K562 (cell line): ENCODE results near the gene TCF12. TPM values are rescaled to one million over a fixed set of nuclear protein-coding genes. Genes with fewer than 3 reads are reported as not detected.
A peak's percentile ranks its signal among the peaks of the same experiment; 100 is the strongest.

Experiments
- ATAC-seq: fragments of 200-7000 bp; cut with Tn5 transposase; 3 replicates; pipeline ENCODE4 v1.9.1; 2020; ENCODE audit warnings: moderate library complexity
- BruUV-seq: library from RNA; stranded (reverse); fragments of 400-500 nt; replicated peaks from 2 replicates; lab custom pipeline; 2021; lab: Mats Ljungman, UMichigan
- CTCF ChIA-PET: fragments of 300-600 bp; formaldehyde crosslinking; extraction: SDS; loops from one replicate; lab custom pipeline; 2021; ENCODE audit warnings: low intra/inter-chr PET ratio; lab: Yijun Ruan, JAX
- POLR2A ChIA-PET: fragments of 300-600, 350-650 bp; sonication (Branson Sonifier 250); formaldehyde crosslinking; extraction: SDS; loops from one replicate; lab custom pipeline; 2021; ENCODE audit warnings: antibody characterized with exemption, inconsistent platforms; lab: Yijun Ruan, JAX
- DNase-seq, 4 experiments: peaks; one replicate each; pipeline versions ENCODE4 v3.0.0 to v3.0.0-alpha.2; 2011 to 2018; ENCODE audit warnings: low spot score in 3 of 4, mixed read lengths in 3 of 4; ENCODE audit errors: extremely low read depth in 1 of 4
- FAIRE-seq: peaks from 2 replicates; lab custom pipeline; 2011; peaks lifted over from hg19 to GRCh38; lab: Jason Lieb, UNC
- H2AFZ ChIP-seq: 2 replicates; pipeline ENCODE4 v1.6.0; 2011; ENCODE audit warnings: low read depth, low read length, control low read depth, inconsistent platforms
- H3K27ac ChIP-seq: fragments of 200-600 bp; 3 replicates; pipeline ENCODE4 v1.8.0; 2011; ENCODE audit warnings: low read depth, mild to moderate bottlenecking, control low read depth, inconsistent platforms, low read length, moderate library complexity, mixed read lengths; ENCODE audit errors: extremely low read depth
- H3K27me3 ChIP-seq, 2 experiments: fragments of 300-600 bp in 1 of 2; 2 replicates in 1 of 2; 3 replicates in 1 of 2; pipeline versions ENCODE4 v1.6.0 to v1.8.0; 2011; ENCODE audit warnings: inconsistent platforms in 2 of 2, low read length in 2 of 2, mild to moderate bottlenecking in 1 of 2, mixed read lengths in 1 of 2, moderate library complexity in 1 of 2; ENCODE audit not compliant: control insufficient read depth in 2 of 2, insufficient read depth in 2 of 2
- H3K36me3 ChIP-seq: fragments of 300-600 bp; 3 replicates; pipeline ENCODE4 v1.8.0; 2011; ENCODE audit warnings: mild to moderate bottlenecking, low read length, inconsistent platforms; ENCODE audit not compliant: control insufficient read depth, insufficient read depth
- H3K4me1 ChIP-seq, 2 experiments: fragments of 200-600 bp in 1 of 2; replicated peaks in 1 of 2; 2 replicates in 1 of 2; 3 replicates in 1 of 2; pipeline versions ENCODE4 v1.5.1 to v1.8.0; 2011; ENCODE audit warnings: inconsistent platforms in 2 of 2, low read length in 2 of 2, mild to moderate bottlenecking in 1 of 2, mixed read lengths in 1 of 2, moderate library complexity in 1 of 2; ENCODE audit not compliant: control insufficient read depth in 2 of 2, insufficient read depth in 2 of 2
- H3K4me2 ChIP-seq: 2 replicates; pipeline ENCODE4 v1.6.1; 2011; ENCODE audit warnings: low read length, control low read depth, inconsistent platforms, mixed read lengths; ENCODE audit not compliant: insufficient read depth
- H3K4me3 ChIP-seq: fragments of 200-600 bp; sonication (generic), shearing (Covaris generic); 2 replicates; pipeline ENCODE4 v1.5.1; 2016; ENCODE audit warnings: control low read depth, inconsistent platforms
- H3K79me2 ChIP-seq: fragments of 200-600 bp; 3 replicates; pipeline ENCODE4 v1.8.0; 2011; ENCODE audit warnings: low read length, inconsistent platforms; ENCODE audit not compliant: control insufficient read depth, insufficient read depth
- H3K9ac ChIP-seq, 2 experiments: 2 replicates each; pipeline versions ENCODE4 v1.6.0 to v1.6.1; 2011; ENCODE audit warnings: low read depth in 2 of 2, low read length in 2 of 2, control low read depth in 1 of 2, inconsistent platforms in 1 of 2, mild to moderate bottlenecking in 1 of 2, mixed read lengths in 1 of 2; ENCODE audit not compliant: insufficient read depth in 1 of 2
- H3K9me1 ChIP-seq: one replicate; pipeline ENCODE4 v1.6.0; 2011; ENCODE audit warnings: inconsistent platforms, mild to moderate bottlenecking, low read length, moderate library complexity; ENCODE audit not compliant: control insufficient read depth, insufficient read depth
- H3K9me3 ChIP-seq: replicated peaks from 2 replicates; pipeline ENCODE4 v1.5.1; 2011; ENCODE audit warnings: low read depth, low read length, inconsistent platforms; ENCODE audit not compliant: control insufficient read depth, insufficient read depth
- H4K20me1 ChIP-seq: replicated peaks from 2 replicates; pipeline ENCODE4 v1.6.1; 2011; ENCODE audit warnings: low read length, inconsistent platforms, mixed read lengths; ENCODE audit not compliant: control insufficient read depth, insufficient read depth
- HDAC1 ChIP-seq, 2 experiments: fragments of 450-650 bp; IDR thresholded peaks; 2 replicates each; pipeline ENCODE4 v1.6.1; 2016 to 2017; ENCODE audit warnings: inconsistent platforms in 1 of 2, mild to moderate bottlenecking in 1 of 2, moderate library complexity in 1 of 2
- HLTF ChIP-seq: fragments of 450-650 bp; IDR thresholded peaks from 2 replicates; pipeline ENCODE4 v1.6.1; 2016
- MECOM ChIP-seq: fragments of 250-450 bp; sonication (Bioruptor Pico); IDR thresholded peaks from 2 replicates; pipeline ENCODE4 v1.8.0; 2022; ENCODE audit warnings: inconsistent platforms
- NFATC3 ChIP-seq: fragments of 450-650 bp; IDR thresholded peaks from 2 replicates; pipeline ENCODE4 v1.6.1; 2017; ENCODE audit warnings: mild to moderate bottlenecking
- PPARD ChIP-seq: fragments of 250-450 bp; sonication (Bioruptor Pico); IDR thresholded peaks from 2 replicates; pipeline ENCODE4 v1.8.0; 2022; ENCODE audit warnings: inconsistent platforms, mild to moderate bottlenecking, moderate library complexity
- ZNF316 ChIP-seq: fragments of 450-650 bp; IDR thresholded peaks from 2 replicates; pipeline ENCODE4 v1.6.1; 2016
- ZNF589 ChIP-seq: fragments of 200-800 bp; sonication (Bioruptor generic); IDR thresholded peaks from 2 replicates; pipeline ENCODE4 v1.6.1; 2016; ENCODE audit warnings: low read depth, missing genetic modification characterization, missing compliant biosample characterization
- WGBS: fragments of 100-300 bp; shearing (Covaris generic); methylation state at CpG from one replicate; pipeline ENCODE4 v1.1.6; 2016; ENCODE audit warnings: low coverage, mixed read lengths; ENCODE audit not compliant: insufficient coverage; ENCODE audit errors: missing lambda C conversion rate; 5-methylcytosine and 5-hydroxymethylcytosine counted together
- in situ Hi-C: fragments of 300-500 bp; cut with MboI; formaldehyde crosslinking; loops from 4 replicates; pipeline ENCODE4 v1.15.0; 2018; ENCODE audit warnings: inconsistent platforms, mixed read lengths
- intact Hi-C: fragments of 100-400 bp; cut with micrococcal nuclease; formaldehyde crosslinking; loops from 2 replicates; pipeline ENCODE4 v1.14.2; 2022
- polyA plus RNA-seq, 8 experiments: library from polyadenylated mRNA; depleted of rRNA in 4 of 8; stranded (reverse) in 5 of 8; unstranded in 3 of 8; fragments of >200 nt; fragmentation: Nextera tagmentation in 2 of 8; fragmentation: Illumina TruSeq in 1 of 8; extraction: Ambion mirVana in 2 of 8; extraction: Trizol in 1 of 8; gene quantifications; 2 replicates each; pipeline versions ENCODE4 v1.2.1 to v1.2.3, GENCODE V29; 2011 to 2014; ENCODE audit warnings: inconsistent platforms in 1 of 8, missing spikeins in 1 of 8
- total RNA-seq, 7 experiments: library from RNA; depleted of rRNA in 6 of 7; stranded (reverse); fragments of >200 nt in 6 of 7; fragmentation: Illumina TruSeq in 2 of 7; extraction: Trizol in 2 of 7; gene quantifications; 2 replicates each; pipeline versions ENCODE4 v1.2.1 to v1.2.3, GENCODE V29; 2011 to 2021; ENCODE audit warnings: low replicate concordance in 1 of 7
- TF ChIP-seq, protein P1 (sequence below): IDR thresholded peaks from 2 replicates; pipeline ENCODE4 v1.6.1; 2011; ENCODE audit warnings: borderline replicate concordance, low read depth, mild to moderate bottlenecking, moderate library complexity, low read length; ENCODE audit not compliant: insufficient read depth, poor library complexity, severe bottlenecking
- TF ChIP-seq, protein P2 (sequence below), 2 experiments: fragments of 450-650 bp in 1 of 2; sonication (generic) in 1 of 2; formaldehyde crosslinking in 1 of 2; IDR thresholded peaks in 1 of 2; conservative IDR thresholded peaks in 1 of 2; 2 replicates each; pipeline versions ENCODE4 v1.6.1 to v1.8.1; 2016 to 2023; ENCODE audit warnings: mild to moderate bottlenecking in 2 of 2, moderate library complexity in 2 of 2, inconsistent platforms in 1 of 2, missing genetic modification reagents in 1 of 2
- TF ChIP-seq, protein P3 (sequence below), 2 experiments: IDR thresholded peaks; 2 replicates each; pipeline ENCODE4 v1.6.1; 2012; ENCODE audit warnings: improper control_type of control experiment in 2 of 2, low read depth in 2 of 2, low read length in 2 of 2, borderline replicate concordance in 1 of 2

The TCF12 gene
- total and polyA plus RNA-seq, 9 of the 15 experiments (the other 6 are each of a cell fraction or from before 2014, with no cell fraction given) = 10.5 to 132 (median 52.9) TPM

DNA sequence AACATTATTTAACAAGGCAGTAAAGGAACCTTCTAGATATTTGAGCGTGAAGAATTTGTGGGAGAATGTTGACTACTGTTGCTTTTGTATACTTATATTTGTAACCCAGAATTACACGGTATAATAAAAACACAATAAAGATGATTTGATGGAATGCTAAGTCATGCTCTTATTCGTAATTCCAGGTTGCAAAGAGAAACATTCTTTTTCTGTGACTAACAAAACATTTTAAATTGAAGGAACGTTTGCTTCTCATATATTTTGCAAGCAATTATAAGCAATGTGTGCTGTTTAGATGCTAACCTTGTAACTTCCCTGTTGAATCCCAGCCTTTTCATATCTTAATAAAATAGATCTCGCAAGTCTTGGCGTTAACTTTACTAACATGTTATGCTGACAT, 333.5 kb downstream of the TCF12 start:
- Histone ChIP-seq H3K79me2 (no peaks in the 10 kb centered on the region), H3K27me3 (no peaks in the 10 kb centered on the region), H3K9me1 (no peaks in the 10 kb centered on the region), H3K9ac (no peak overlapping the region), H3K36me3 (peaks cover 42% of the 10 kb centered on the region), H3K27ac (no peak overlapping the region), H2AFZ (no peak overlapping the region), H3K9me3 (no peaks in the 10 kb centered on the region), H3K4me2 (no peak overlapping the region), H3K4me3 (no peak overlapping the region), H3K4me1 (no peaks in the 10 kb centered on the region), H4K20me1 (no peaks in the 10 kb centered on the region)
- FAIRE-seq = no peak
- no TSS peak for BruUV-seq
- no peak for DNase-seq
- TF ChIP-seq, protein P1, sequence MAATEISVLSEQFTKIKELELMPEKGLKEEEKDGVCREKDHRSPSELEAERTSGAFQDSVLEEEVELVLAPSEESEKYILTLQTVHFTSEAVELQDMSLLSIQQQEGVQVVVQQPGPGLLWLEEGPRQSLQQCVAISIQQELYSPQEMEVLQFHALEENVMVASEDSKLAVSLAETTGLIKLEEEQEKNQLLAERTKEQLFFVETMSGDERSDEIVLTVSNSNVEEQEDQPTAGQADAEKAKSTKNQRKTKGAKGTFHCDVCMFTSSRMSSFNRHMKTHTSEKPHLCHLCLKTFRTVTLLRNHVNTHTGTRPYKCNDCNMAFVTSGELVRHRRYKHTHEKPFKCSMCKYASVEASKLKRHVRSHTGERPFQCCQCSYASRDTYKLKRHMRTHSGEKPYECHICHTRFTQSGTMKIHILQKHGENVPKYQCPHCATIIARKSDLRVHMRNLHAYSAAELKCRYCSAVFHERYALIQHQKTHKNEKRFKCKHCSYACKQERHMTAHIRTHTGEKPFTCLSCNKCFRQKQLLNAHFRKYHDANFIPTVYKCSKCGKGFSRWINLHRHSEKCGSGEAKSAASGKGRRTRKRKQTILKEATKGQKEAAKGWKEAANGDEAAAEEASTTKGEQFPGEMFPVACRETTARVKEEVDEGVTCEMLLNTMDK = no peak
- TF ChIP-seq ZNF316 = 0 out of 2 replicates have a peak, but pooled peaks have one; percentile 5
- intact Hi-C loops = no loop called here
- ChIA-PET CTCF (no interaction called here), POLR2A (no interaction called here)
- WGBS = 71% methylated on average over 6 of the region's 6 CpGs
- in situ Hi-C loops = no loop called here
- no peak for ATAC-seq

DNA sequence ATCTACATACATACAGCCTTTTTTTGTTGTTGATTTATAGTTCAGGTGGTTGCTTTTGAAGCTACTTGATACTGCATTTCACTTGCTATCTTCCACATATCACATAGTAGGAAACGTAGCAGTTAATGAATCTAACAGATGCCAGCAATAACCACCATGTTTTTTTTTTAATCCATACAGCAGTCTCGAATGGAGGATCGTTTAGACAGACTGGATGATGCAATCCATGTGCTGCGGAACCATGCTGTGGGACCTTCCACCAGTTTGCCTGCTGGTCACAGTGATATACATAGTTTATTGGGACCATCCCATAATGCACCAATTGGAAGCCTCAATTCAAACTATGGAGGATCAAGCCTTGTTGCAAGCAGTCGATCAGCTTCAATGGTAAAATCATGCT, 334.6 kb downstream of the TCF12 start:
- H3K27me3 ChIP-seq = no peaks in the 10 kb centered on the region
- H3K9me3 ChIP-seq = no peaks in the 10 kb centered on the region
- ATAC-seq = peak; percentile 74
- no peaks in the 10 kb centered on the region for H3K79me2 ChIP-seq
- BruUV-seq = no TSS peak
- peak; percentile 63 for FAIRE-seq
- 53% methylated on average over 5 of the region's 5 CpGs for WGBS
- in situ Hi-C loops = no loop called here
- H3K4me2 ChIP-seq = no peak overlapping the region
- no peak overlapping the region for H3K4me3 ChIP-seq
- H3K36me3 ChIP-seq = peaks cover 39% of the 10 kb centered on the region
- intact Hi-C loops = no loop called here
- H3K27ac ChIP-seq = no peak overlapping the region
- DNase-seq = peak in 3 of 4 experiments; percentile 11 to 16 (median 13)
- no peaks in the 10 kb centered on the region for H3K9me1 ChIP-seq
- H3K4me1 ChIP-seq = no peaks in the 10 kb centered on the region
- H4K20me1 ChIP-seq = no peaks in the 10 kb centered on the region
- no peak overlapping the region for H3K9ac ChIP-seq
- ChIA-PET CTCF (no interaction called here), POLR2A (interaction anchor here (1.3 kb wide), 1 partner anchor 8 kb away, joined by 4 read pairs; no protein-coding TSS in a partner anchor)
- H2AFZ ChIP-seq = no peak overlapping the region
- 0 out of 2 replicates have a peak, but pooled peaks have one; percentile 3 for TF ChIP-seq MECOM
- no peak for TF ChIP-seq NFATC3
- 0 out of 2 replicates have a peak, but pooled peaks have one; percentile 49 for TF ChIP-seq ZNF589
- TF ChIP-seq, protein P2, sequence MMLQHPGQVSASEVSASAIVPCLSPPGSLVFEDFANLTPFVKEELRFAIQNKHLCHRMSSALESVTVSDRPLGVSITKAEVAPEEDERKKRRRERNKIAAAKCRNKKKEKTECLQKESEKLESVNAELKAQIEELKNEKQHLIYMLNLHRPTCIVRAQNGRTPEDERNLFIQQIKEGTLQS (IDR thresholded peaks at IDR 0.05) = peak; percentile 91
- TF ChIP-seq, protein P2 (CRISPR knock-in tag; conservative IDR thresholded peaks at IDR 0.05) = no peak
- no peak for TF ChIP-seq PPARD (CRISPR knock-in tag)
- TF ChIP-seq, protein P3, sequence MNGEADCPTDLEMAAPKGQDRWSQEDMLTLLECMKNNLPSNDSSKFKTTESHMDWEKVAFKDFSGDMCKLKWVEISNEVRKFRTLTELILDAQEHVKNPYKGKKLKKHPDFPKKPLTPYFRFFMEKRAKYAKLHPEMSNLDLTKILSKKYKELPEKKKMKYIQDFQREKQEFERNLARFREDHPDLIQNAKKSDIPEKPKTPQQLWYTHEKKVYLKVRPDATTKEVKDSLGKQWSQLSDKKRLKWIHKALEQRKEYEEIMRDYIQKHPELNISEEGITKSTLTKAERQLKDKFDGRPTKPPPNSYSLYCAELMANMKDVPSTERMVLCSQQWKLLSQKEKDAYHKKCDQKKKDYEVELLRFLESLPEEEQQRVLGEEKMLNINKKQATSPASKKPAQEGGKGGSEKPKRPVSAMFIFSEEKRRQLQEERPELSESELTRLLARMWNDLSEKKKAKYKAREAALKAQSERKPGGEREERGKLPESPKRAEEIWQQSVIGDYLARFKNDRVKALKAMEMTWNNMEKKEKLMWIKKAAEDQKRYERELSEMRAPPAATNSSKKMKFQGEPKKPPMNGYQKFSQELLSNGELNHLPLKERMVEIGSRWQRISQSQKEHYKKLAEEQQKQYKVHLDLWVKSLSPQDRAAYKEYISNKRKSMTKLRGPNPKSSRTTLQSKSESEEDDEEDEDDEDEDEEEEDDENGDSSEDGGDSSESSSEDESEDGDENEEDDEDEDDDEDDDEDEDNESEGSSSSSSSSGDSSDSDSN (IDR thresholded peaks at IDR 0.05; ENCODE audit: borderline replicate concordance in 1 of 2, low read depth in 2 of 2, low read length in 2 of 2) = no peak
- no peak for TF ChIP-seq HDAC1 (IDR thresholded peaks at IDR 0.05)
- no peak for TF ChIP-seq HLTF
